ENCODE results near the gene PPM1B. TPM values are rescaled to one million over a fixed set of nuclear protein-coding genes. Genes with fewer than 3 reads are reported as not detected.

The PPM1B gene
- total RNA-seq, 4 donors from 2014 or later = 14.9 to 53.8 (median 19.1) TPM

DNA sequence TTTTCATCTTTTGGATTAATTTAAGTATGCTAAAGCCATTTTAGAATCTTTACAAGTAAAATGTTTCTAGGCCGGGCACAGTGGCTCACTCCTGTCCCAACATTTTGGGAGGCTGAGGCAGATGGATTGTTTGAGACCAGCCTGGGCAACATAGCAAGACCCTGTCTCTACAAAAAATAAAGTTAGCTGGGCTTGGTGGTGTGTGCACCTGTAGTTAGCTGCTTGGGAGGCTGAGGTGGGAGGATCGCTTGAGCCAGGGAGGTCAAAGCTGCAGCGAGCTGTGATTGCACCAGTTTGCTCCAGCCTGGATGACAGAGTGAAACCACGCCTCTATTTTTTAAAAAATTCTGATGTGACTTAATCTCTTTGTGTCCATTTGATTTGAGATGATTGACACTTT is 3.9 kb downstream of the PPM1B start:
- Histone ChIP-seq H3K36me3 (no peaks in the 10 kb centered on the region), H3K27ac (no peak overlapping the region), H3K9me3 (no peaks in the 10 kb centered on the region), H3K27me3 (no peaks in the 10 kb centered on the region), H3K4me1 (peaks cover 9 to 75% (median 19%) of the 10 kb centered on the region in 3 donors), H3K4me3 (no peak overlapping the region)
- DNase-seq = no peak
- 93 to 98% methylated on average over 4 of the region's 4 CpGs for WGBS, 2 donors
- TF ChIP-seq CTCF (IDR thresholded peaks at IDR 0.05) (no peak), POLR2A (IDR thresholded peaks at IDR 0.05) (no peak)
- intact Hi-C loops (cut with DNase I) = no loop called here

DNA sequence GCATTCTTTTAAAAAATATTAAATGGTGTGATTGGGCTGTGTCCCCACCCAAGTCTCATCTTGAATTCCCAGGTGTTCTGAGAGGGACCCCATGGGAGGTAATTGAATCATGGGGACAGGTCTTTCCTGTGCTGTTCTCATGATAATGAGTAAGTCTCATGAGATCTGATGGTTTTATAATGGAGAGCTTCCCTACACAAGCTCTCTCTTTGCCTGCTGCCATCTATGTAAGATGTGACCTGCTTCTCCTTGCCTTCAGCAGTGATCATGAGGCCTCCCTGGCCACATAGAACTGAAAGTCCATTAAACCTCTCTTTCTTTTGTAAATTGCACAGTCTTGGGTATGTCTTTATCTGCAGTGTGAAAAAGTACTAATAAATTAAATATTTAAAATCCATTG is 10.3 kb downstream of the PPM1B start:
- Histone ChIP-seq H3K4me1 (peaks cover 0 to 73% (median 5%) of the 10 kb centered on the region in 3 donors), H3K9me3 (no peaks in the 10 kb centered on the region), H3K36me3 (peaks cover 0 to 21% (median 0%) of the 10 kb centered on the region in 3 donors), H3K4me3 (no peak overlapping the region), H3K27ac (no peak overlapping the region), H3K27me3 (no peaks in the 10 kb centered on the region)
- intact Hi-C loops (cut with DNase I) = no loop called here
- DNase-seq = no peak
- no peak for TF ChIP-seq CTCF (IDR thresholded peaks at IDR 0.05)
- TF ChIP-seq POLR2A (IDR thresholded peaks at IDR 0.05) = no peak

- Histone ChIP-seq H3K27ac (no peak overlapping the region), H3K36me3 (peaks cover 0 to 21% (median 0%) of the 10 kb centered on the region in 3 donors), H3K4me3 (no peak overlapping the region), H3K27me3 (no peaks in the 10 kb centered on the region), H3K9me3 (no peaks in the 10 kb centered on the region), H3K4me1 (peaks cover 2 to 69% (median 4%) of the 10 kb centered on the region in 3 donors)
- 86% methylated on average over 2 of the region's 2 CpGs for WGBS, 2 donors
- intact Hi-C loops (cut with DNase I) = no loop called here
- DNase-seq = no peak
- no peak for TF ChIP-seq POLR2A (IDR thresholded peaks at IDR 0.05)
- no peak for TF ChIP-seq CTCF (IDR thresholded peaks at IDR 0.05)
Measured at GRCh38 chr2:44181648-44182047, 13.0 kb downstream of the PPM1B start.

DNA sequence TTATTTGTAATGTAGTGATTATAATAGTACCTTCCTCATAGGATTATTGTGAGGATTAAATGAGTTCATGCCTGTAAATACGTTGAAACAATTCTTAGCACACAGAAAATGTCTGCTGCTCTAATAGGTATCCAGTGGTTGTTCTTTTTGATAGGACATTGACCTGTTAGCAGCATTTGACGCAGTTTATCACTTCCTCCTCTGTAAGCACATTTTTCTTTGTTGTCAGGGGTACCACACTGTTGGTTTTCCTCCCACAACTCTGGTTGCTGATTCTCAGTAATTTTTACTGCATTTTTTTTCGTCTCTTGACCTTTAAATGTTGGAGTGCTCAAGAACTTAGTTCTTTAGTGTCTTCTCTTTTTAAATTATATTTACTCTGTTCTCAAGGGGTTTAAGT is 15.4 kb downstream of the PPM1B start:
- H3K9me3 ChIP-seq = no peaks in the 10 kb centered on the region
- no peak overlapping the region for H3K27ac ChIP-seq
- peaks cover 0 to 14% (median 0%) of the 10 kb centered on the region in 3 donors for H3K36me3 ChIP-seq
- DNase-seq = no peak
- 59 to 64% methylated on average over 3 of the region's 3 CpGs for WGBS, 2 donors
- intact Hi-C loops (cut with DNase I) = no loop called here
- TF ChIP-seq POLR2A (IDR thresholded peaks at IDR 0.05) (no peak), CTCF (IDR thresholded peaks at IDR 0.05) (no peak)
- no peak overlapping the region for H3K4me3 ChIP-seq
- H3K27me3 ChIP-seq = no peaks in the 10 kb centered on the region
- peaks cover 2 to 50% (median 4%) of the 10 kb centered on the region in 3 donors for H3K4me1 ChIP-seq

DNA sequence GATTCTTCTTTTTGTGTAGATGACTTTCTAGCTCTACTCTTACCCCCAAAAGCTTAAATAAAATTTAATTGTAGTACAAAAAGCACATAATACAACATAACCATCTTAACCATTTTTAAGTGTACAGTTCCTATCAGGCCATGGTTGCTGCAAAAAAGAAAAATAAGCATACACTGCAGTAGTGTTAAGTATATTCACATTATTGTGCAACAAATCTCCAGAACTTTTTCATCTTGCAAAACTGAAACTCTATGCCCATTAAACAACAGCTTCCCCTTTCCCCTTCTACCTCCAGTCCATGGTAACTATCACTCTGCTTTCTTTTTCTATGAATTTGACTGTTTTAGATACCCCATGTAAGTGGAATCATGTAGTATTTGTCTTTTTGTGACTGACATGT is 18.1 kb downstream of the PPM1B start:
- H3K36me3 ChIP-seq = no peaks in the 10 kb centered on the region
- TF ChIP-seq CTCF (IDR thresholded peaks at IDR 0.05) (no peak), POLR2A (IDR thresholded peaks at IDR 0.05) (no peak)
- intact Hi-C loops (cut with DNase I) = no loop called here
- H3K4me1 ChIP-seq = peaks cover 0 to 42% (median 4%) of the 10 kb centered on the region in 3 donors
- H3K27ac ChIP-seq = no peak overlapping the region
- no peak for DNase-seq
- no peak overlapping the region for H3K4me3 ChIP-seq
- H3K9me3 ChIP-seq = no peaks in the 10 kb centered on the region
- no peaks in the 10 kb centered on the region for H3K27me3 ChIP-seq

Measured in esophagus squamous epithelium (tissue), 5 donors.